Thoracic aorta (tissue), 2 donors: Measurements from ENCODE around the gene WDR11. TPM values are rescaled to one million over a fixed set of nuclear protein-coding genes. Genes with fewer than 3 reads are reported as not detected.

Experiments
- ATAC-seq: fragments of 150-250 bp; one replicate; pipeline ENCODE4 v1.8.0; 2017; ENCODE audit warnings: low read depth; ENCODE audit not compliant: insufficient number of reproducible peaks, low FRiP score
- DNase-seq: peaks from one replicate; pipeline ENCODE4 v3.0.0-alpha.2; 2020; ENCODE audit warnings: low spot score
- H3K27ac ChIP-seq, 2 donors: fragments of 200-600 bp; sonication (generic); 1 replicate in 1 of 2; 2 replicates in 1 of 2; pipeline ENCODE4 v1.5.1; 2016; ENCODE audit warnings: mild to moderate bottlenecking in 2 of 2, moderate library complexity in 2 of 2
- H3K27me3 ChIP-seq: fragments of 200-600 bp; sonication (generic); replicated peaks from 2 replicates; pipeline ENCODE4 v1.6.0; 2016; ENCODE audit warnings: mild to moderate bottlenecking; ENCODE audit not compliant: insufficient read depth
- H3K36me3 ChIP-seq: fragments of 200-600 bp; sonication (generic); one replicate; pipeline ENCODE4 v1.5.1; 2016
- H3K4me1 ChIP-seq, 2 donors: fragments of 200-600 bp; sonication (generic); 1 replicate in 1 of 2; 2 replicates in 1 of 2; pipeline versions ENCODE4 v1.5.1 to v1.6.0; 2016; ENCODE audit warnings: low read depth in 2 of 2, mild to moderate bottlenecking in 1 of 2; ENCODE audit not compliant: control insufficient read depth in 1 of 2
- H3K4me3 ChIP-seq: fragments of 200-600 bp; sonication (generic); 2 replicates; pipeline ENCODE4 v1.5.1; 2016; ENCODE audit warnings: mild to moderate bottlenecking
- H3K9me3 ChIP-seq: fragments of 200-600 bp; sonication (generic); 2 replicates; pipeline ENCODE4 v1.5.1; 2016
- CTCF ChIP-seq: fragments of 200-600 bp; sonication (generic); IDR thresholded peaks from one replicate; pipeline ENCODE4 v1.5.1; 2019; ENCODE audit warnings: antibody characterized with exemption
- total RNA-seq, 2 donors: library from RNA; depleted of rRNA; stranded (reverse); fragments of >200 nt; gene quantifications; one replicate each; pipeline versions ENCODE4 v1.1.0 to v1.2.3, GENCODE V29; 2016

Gene WDR11
- total RNA-seq, 2 donors from 2014 or later, result 51.3 to 95.8 TPM

DNA sequence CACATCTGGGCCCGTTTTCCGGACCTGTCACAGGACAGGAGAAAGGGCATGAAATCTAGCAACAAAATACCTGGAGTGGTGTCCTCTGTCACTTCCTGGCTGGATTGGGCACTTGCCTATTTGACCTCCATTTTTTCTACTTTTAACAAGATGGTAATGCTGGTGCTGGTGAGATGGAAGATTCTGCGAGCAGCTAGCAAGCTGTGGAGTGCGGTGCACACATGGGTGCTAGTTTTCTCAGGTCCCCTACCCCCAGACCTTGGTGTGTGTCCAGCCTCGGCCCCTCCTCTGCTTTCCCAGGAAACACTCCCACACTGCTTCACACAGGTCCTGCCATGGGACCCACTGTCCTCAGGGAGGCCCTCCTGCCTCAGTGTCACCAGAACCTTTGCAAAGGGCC lies 87.7 kb downstream of the WDR11 start:
- ATAC-seq (no peak), DNase-seq (no peak)
- Histone ChIP-seq H3K4me1 (no peaks in the 10 kb centered on the region), H3K9me3 (no peaks in the 10 kb centered on the region), H3K27me3 (no peaks in the 10 kb centered on the region), H3K36me3 (no peaks in the 10 kb centered on the region), H3K27ac (no peak overlapping the region), H3K4me3 (no peak overlapping the region)
- no peak for TF ChIP-seq CTCF

GRCh38 chr10:120940299-120940900 lies 89.2 kb downstream of the WDR11 start:
- Histone ChIP-seq H3K36me3 (no peaks in the 10 kb centered on the region), H3K4me3 (no peak overlapping the region), H3K27ac (no peak overlapping the region), H3K4me1 (peaks cover 0 to under 1% of the 10 kb centered on the region in 2 donors), H3K27me3 (no peaks in the 10 kb centered on the region), H3K9me3 (no peaks in the 10 kb centered on the region)
- no peak for TF ChIP-seq CTCF
- DNase-seq (no peak), ATAC-seq (no peak)

DNA sequence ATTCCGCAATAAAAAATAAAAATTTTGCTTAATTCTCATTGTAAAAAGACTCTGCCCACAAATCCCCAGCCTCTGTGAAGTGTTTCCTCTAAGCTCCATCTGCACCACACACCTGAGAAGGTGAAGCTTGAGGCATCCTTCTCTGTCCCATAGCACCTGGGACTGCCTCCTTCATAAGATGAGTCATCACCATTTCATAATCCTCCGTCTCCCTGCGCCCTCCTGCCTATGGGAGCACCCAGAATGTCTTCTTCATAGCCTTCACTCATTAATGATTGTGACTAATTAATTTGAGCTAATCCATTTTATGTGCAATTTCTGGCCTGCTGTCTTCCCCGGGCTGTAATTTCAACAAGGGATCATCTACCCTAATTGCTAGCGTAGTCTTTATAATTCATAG lies 90.3 kb downstream of the WDR11 start:
- H3K9me3 ChIP-seq, result no peaks in the 10 kb centered on the region
- ATAC-seq, result no peak

GRCh38 chr10:120942806-120943413 lies 91.7 kb downstream of the WDR11 start:
- ATAC-seq (peak; percentile 56), DNase-seq (peak; percentile 46)
- Histone ChIP-seq H3K4me1 (peaks cover 0 to 4% of the 10 kb centered on the region in 2 donors), H3K4me3 (peak overlapping the region; percentile 21), H3K27ac (no peak overlapping the region), H3K27me3 (no peaks in the 10 kb centered on the region), H3K9me3 (no peaks in the 10 kb centered on the region), H3K36me3 (no peaks in the 10 kb centered on the region)
- peak; percentile 85 for TF ChIP-seq CTCF

More for the DNA sequence above, 90.3 kb downstream of the WDR11 start:
- Histone ChIP-seq H3K27me3 (no peaks in the 10 kb centered on the region), H3K4me1 (peaks cover 0 to 4% of the 10 kb centered on the region in 2 donors), H3K4me3 (no peak overlapping the region), H3K27ac (no peak overlapping the region), H3K36me3 (no peaks in the 10 kb centered on the region)
- TF ChIP-seq CTCF, result no peak
- DNase-seq, result no peak

DNA sequence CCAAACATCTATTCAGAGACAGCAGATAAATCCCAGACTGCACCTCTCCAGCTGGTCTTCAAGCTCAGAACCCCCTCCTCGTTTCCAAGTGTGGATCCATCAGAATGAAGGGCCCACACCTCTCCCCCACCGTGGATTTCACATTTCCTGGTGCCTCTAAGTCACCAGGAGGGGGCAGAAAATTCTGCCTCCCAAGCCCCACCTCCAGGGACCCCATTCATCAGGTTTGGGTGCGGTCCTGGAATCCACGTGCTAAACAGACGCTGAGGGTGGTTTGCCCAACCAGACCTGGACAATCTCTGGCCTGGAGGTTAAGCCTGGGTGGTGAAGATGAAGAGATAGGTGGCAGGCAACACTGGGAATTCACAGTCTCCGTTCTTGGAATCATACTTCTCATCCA lies 92.4 kb downstream of the WDR11 start:
- no peak overlapping the region for H3K27ac ChIP-seq
- DNase-seq (no peak), ATAC-seq (no peak)
- TF ChIP-seq CTCF, result no peak
- H3K27me3 ChIP-seq, result no peaks in the 10 kb centered on the region
- no peaks in the 10 kb centered on the region for H3K9me3 ChIP-seq
- no peak overlapping the region for H3K4me3 ChIP-seq
- H3K4me1 ChIP-seq, result peaks cover 0 to 4% of the 10 kb centered on the region in 2 donors
- H3K36me3 ChIP-seq, result no peaks in the 10 kb centered on the region
